HG02852 (cell line): ENCODE data around the gene CRY2.

ENCODE experiments used
- ATAC-seq: cut with Tn5 transposase; IDR thresholded peaks from one replicate; pipeline ENCODE4 v1.9.1; 2021; ENCODE audit warnings: mild to moderate bottlenecking, moderate library complexity; ENCODE audit not compliant: unreplicated experiment

The CRY2 gene

GRCh38 chr11:45927684-45928413 lies 80.6 kb downstream of the CRY2 start:
- no peak for ATAC-seq

- ATAC-seq: no peak
Observed at GRCh38 chr11:45928535-45929215, 81.4 kb downstream of the CRY2 start.

- ATAC-seq: peak; percentile 10
Observed at GRCh38 chr11:45929486-45930030, 82.3 kb downstream of the CRY2 start.

- peak; percentile 90 for ATAC-seq
Observed at GRCh38 chr11:45930031-45930794, 82.9 kb downstream of the CRY2 start.

- no peak for ATAC-seq
Observed at GRCh38 chr11:45930951-45931570, 83.8 kb downstream of the CRY2 start.

GRCh38 chr11:45931739-45932138 lies 84.5 kb downstream of the CRY2 start:
- ATAC-seq: no peak

- no peak for ATAC-seq
Observed at GRCh38 chr11:45932217-45932616, 84.9 kb downstream of the CRY2 start.
